GM18951 (cell line): ENCODE data around the gene SFT2D2.
"Not testable (repeated sequence)": the region's sequence is repeated elsewhere in the genome, so short reads cannot be mapped to it uniquely, and the experiment has no call there.

Source experiments
- POLR2A ChIP-seq: IDR thresholded peaks from 4 replicates; pipeline ENCODE4 v1.6.1; 2011; ENCODE audit warnings: mild to moderate bottlenecking; ENCODE audit not compliant: insufficient read length, insufficient read depth; ENCODE audit errors: extremely low read depth
- in situ Hi-C: fragments of 300-500 bp; cut with MboI; formaldehyde crosslinking; loops from one replicate; pipeline ENCODE4 v1.12.0; 2022; ENCODE audit warnings: low sequenced_read_pairs, mixed read lengths, inconsistent platforms; ENCODE audit not compliant: unreplicated experiment

SFT2D2 gene

GRCh38 chr1:168225476-168226190, at the start of gene SFT2D2:
SFT2D2 (plus strand) TSS chr1:168226004; CDS start chr1:168226080, 76 bp downstream.
- in situ Hi-C loops = no loop called here

GRCh38 chr1:168178227-168178637, 47.6 kb upstream of the SFT2D2 start:
- no peak for TF ChIP-seq POLR2A

More at GRCh38 chr1:168225476-168226190, at the start of gene SFT2D2:
- peak; percentile 85 for TF ChIP-seq POLR2A

GRCh38 chr1:168178638-168179437, 47.0 kb upstream of the SFT2D2 start, which contains the start of gene TIPRL:
TIPRL (plus strand) TSS chr1:168178962; CDS start chr1:168179078, 116 bp downstream.
- in situ Hi-C loops = no loop called here
- TF ChIP-seq POLR2A = peak; percentile 73

More at GRCh38 chr1:168178227-168178637, 47.6 kb upstream of the SFT2D2 start:
- in situ Hi-C loops = no loop called here

- in situ Hi-C loops = no loop called here
Observed at GRCh38 chr1:168179438-168180147, 46.2 kb upstream of the SFT2D2 start.

GRCh38 chr1:168180148-168180524, 45.7 kb upstream of the SFT2D2 start:
- in situ Hi-C loops = no loop called here
- TF ChIP-seq POLR2A = no peak

More at GRCh38 chr1:168179438-168180147, 46.2 kb upstream of the SFT2D2 start:
- no peak for TF ChIP-seq POLR2A

GRCh38 chr1:168181063-168181720, 44.6 kb upstream of the SFT2D2 start:
- in situ Hi-C loops = not testable (repeated sequence)

- in situ Hi-C loops = no loop called here
- no peak for TF ChIP-seq POLR2A
Observed at GRCh38 chr1:168187177-168187576, 38.6 kb upstream of the SFT2D2 start.

GRCh38 chr1:168190403-168190802, 35.4 kb upstream of the SFT2D2 start:
- no peak for TF ChIP-seq POLR2A
- in situ Hi-C loops = no loop called here

GRCh38 chr1:168195199-168196135, 30.3 kb upstream of the SFT2D2 start:
- no peak for TF ChIP-seq POLR2A
- in situ Hi-C loops = no loop called here

- in situ Hi-C loops = no loop called here
- no peak for TF ChIP-seq POLR2A
Observed at GRCh38 chr1:168199056-168199455, 26.7 kb upstream of the SFT2D2 start.

- in situ Hi-C loops = no loop called here
- TF ChIP-seq POLR2A = no peak
Observed at GRCh38 chr1:168202941-168203654, 22.7 kb upstream of the SFT2D2 start.
